CD4-positive, CD25-positive, alpha-beta regulatory T cell (primary cell): ENCODE measurements around the gene DIP2C. TPM values are rescaled to one million over a fixed set of nuclear protein-coding genes. Genes with fewer than 3 reads are reported as not detected.
"Not testable (repeated sequence)": the region's sequence is repeated elsewhere in the genome, so short reads cannot be mapped to it uniquely, and the experiment has no call there.

Experiments
- ATAC-seq, 2 donors: fragments of 150-1000 bp; cut with Tn5 transposase; one replicate each; pipeline ENCODE4 v1.10.0; 2021; ENCODE audit warnings: low read depth in 2 of 2, moderate number of reproducible peaks in 2 of 2, moderate library complexity in 1 of 2
- DNase-seq, 3 donors: peaks; one replicate each; pipeline versions ENCODE4 v3.0.0 to v3.0.0-alpha.2; 2012 to 2022; ENCODE audit warnings: mixed read lengths in 1 of 3
- H3K27ac ChIP-seq: one replicate; pipeline ENCODE4 v1.7.0; 2013; ENCODE audit warnings: mild to moderate bottlenecking, low read length; ENCODE audit not compliant: insufficient read depth, poor library complexity, severe bottlenecking
- H3K27me3 ChIP-seq: one replicate; pipeline ENCODE4 v1.7.0; 2013; ENCODE audit warnings: low read length; ENCODE audit not compliant: control insufficient read depth, insufficient read depth
- H3K36me3 ChIP-seq: one replicate; pipeline ENCODE4 v1.7.0; 2013; ENCODE audit warnings: mild to moderate bottlenecking, low read length, moderate library complexity; ENCODE audit not compliant: control insufficient read depth, insufficient read depth
- H3K4me1 ChIP-seq: 2 replicates; pipeline ENCODE4 v1.7.0; 2013; ENCODE audit warnings: mild to moderate bottlenecking, low read length; ENCODE audit not compliant: insufficient read depth, control insufficient read depth, poor library complexity, severe bottlenecking
- H3K4me3 ChIP-seq: one replicate; pipeline ENCODE4 v1.7.0; 2013; ENCODE audit warnings: low read depth, mild to moderate bottlenecking, low read length, moderate library complexity
- H3K9me3 ChIP-seq, 2 experiments: 1 replicate in 1 of 2; 2 replicates in 1 of 2; pipeline ENCODE4 v1.7.0; 2013; ENCODE audit warnings: low read length in 2 of 2, mild to moderate bottlenecking in 1 of 2, moderate library complexity in 1 of 2; ENCODE audit not compliant: control insufficient read depth in 2 of 2
- H3K27ac Mint-ChIP-seq, 3 donors: one replicate each; pipeline ENCODE4 v1.8.0; 2020 to 2022; ENCODE audit warnings: mild to moderate bottlenecking in 3 of 3, mixed read lengths in 3 of 3, moderate library complexity in 2 of 3
- H3K27me3 Mint-ChIP-seq: one replicate; pipeline ENCODE4 v1.8.0; 2022; ENCODE audit warnings: mild to moderate bottlenecking, mixed read lengths
- H3K36me3 Mint-ChIP-seq: one replicate; pipeline ENCODE4 v1.8.0; 2020; ENCODE audit warnings: mixed read lengths
- H3K4me1 Mint-ChIP-seq, 4 donors: one replicate each; pipeline ENCODE4 v1.8.0; 2020 to 2022; ENCODE audit warnings: mixed read lengths in 4 of 4, mild to moderate bottlenecking in 1 of 4
- H3K4me3 Mint-ChIP-seq, 4 donors: one replicate each; pipeline ENCODE4 v1.8.0; 2020 to 2022; ENCODE audit warnings: mild to moderate bottlenecking in 4 of 4, mixed read lengths in 4 of 4, moderate library complexity in 3 of 4
- H3K9me3 Mint-ChIP-seq, 7 donors: one replicate each; pipeline ENCODE4 v1.8.0; 2020 to 2022; ENCODE audit warnings: mixed read lengths in 7 of 7, mild to moderate bottlenecking in 3 of 7, moderate library complexity in 2 of 7
- polyA plus RNA-seq, 4 donors: library from polyadenylated mRNA; unstranded; fragments of 300-500 nt; fragmentation: Illumina TruSeq; gene quantifications; one replicate each; pipeline ENCODE4 v1.2.3, GENCODE V29; 2021
- total RNA-seq: library from RNA; stranded (reverse); gene quantifications from one replicate; pipeline ENCODE4 v1.2.3, GENCODE V29; 2022

DIP2C gene
- total and polyA plus RNA-seq, 5 donors from 2014 or later, result 0.47 to 4.1 (median 0.54) TPM

- Mint-ChIP-seq H3K4me3 (no peak overlapping the region), H3K36me3 (no peaks in the 10 kb centered on the region), H3K4me1 (peaks cover 0 to 4% (median 2%) of the 10 kb centered on the region in 4 donors), H3K9me3 (peaks cover 0 to 3% (median 0%) of the 10 kb centered on the region in 7 donors), H3K27me3 (peaks cover 4% of the 10 kb centered on the region), H3K27ac (no peak overlapping the region)
- Histone ChIP-seq H3K9me3 (no peaks in the 10 kb centered on the region), H3K4me1 (no peaks in the 10 kb centered on the region), H3K36me3 (no peaks in the 10 kb centered on the region), H3K27me3 (no peaks in the 10 kb centered on the region), H3K27ac (no peak overlapping the region), H3K4me3 (no peak overlapping the region)
- ATAC-seq (no peak), DNase-seq (no peak)
Observed at GRCh38 chr10:613271-614138, 76.0 kb downstream of the DIP2C start.

- Mint-ChIP-seq H3K27ac (no peak overlapping the region), H3K4me1 (peaks cover 0 to 4% (median 1%) of the 10 kb centered on the region in 4 donors), H3K4me3 (no peak overlapping the region), H3K27me3 (peaks cover 4% of the 10 kb centered on the region), H3K9me3 (peaks cover 0 to 3% (median 0%) of the 10 kb centered on the region in 7 donors), H3K36me3 (no peaks in the 10 kb centered on the region)
- Histone ChIP-seq H3K27me3 (no peaks in the 10 kb centered on the region), H3K9me3 (no peaks in the 10 kb centered on the region), H3K36me3 (no peaks in the 10 kb centered on the region), H3K4me1 (no peaks in the 10 kb centered on the region), H3K4me3 (no peak overlapping the region), H3K27ac (no peak overlapping the region)
- ATAC-seq (no peak), DNase-seq (no peak)
Observed at GRCh38 chr10:612696-613095, 76.8 kb downstream of the DIP2C start.

- peak overlapping the region in 1 of 3 donors; percentile 72 for H3K27ac Mint-ChIP-seq
- not testable (repeated sequence) for H3K36me3 ChIP-seq, H3K27me3 Mint-ChIP-seq, H3K4me1 ChIP-seq, H3K27ac ChIP-seq, H3K27me3 ChIP-seq, H3K4me1 Mint-ChIP-seq, ATAC-seq, H3K4me3 Mint-ChIP-seq, H3K9me3 Mint-ChIP-seq, DNase-seq, H3K36me3 Mint-ChIP-seq, H3K9me3 ChIP-seq, H3K4me3 ChIP-seq
Observed at GRCh38 chr10:610642-611305, 78.7 kb downstream of the DIP2C start.

GRCh38 chr10:609868-610545 lies 79.5 kb downstream of the DIP2C start:
- H3K9me3 ChIP-seq, result no peaks in the 10 kb centered on the region
- DNase-seq (no peak), ATAC-seq (no peak)
- H3K9me3 Mint-ChIP-seq, result peaks cover 0 to 3% (median 0%) of the 10 kb centered on the region in 7 donors
- peaks cover 0 to 4% (median 0%) of the 10 kb centered on the region in 4 donors for H3K4me1 Mint-ChIP-seq
- no peak overlapping the region for H3K27ac ChIP-seq
- no peaks in the 10 kb centered on the region for H3K27me3 ChIP-seq
- H3K36me3 ChIP-seq, result no peaks in the 10 kb centered on the region
- no peak overlapping the region for H3K27ac Mint-ChIP-seq
- no peaks in the 10 kb centered on the region for H3K36me3 Mint-ChIP-seq
- H3K4me3 Mint-ChIP-seq, result no peak overlapping the region
- H3K4me1 ChIP-seq, result no peaks in the 10 kb centered on the region
- no peaks in the 10 kb centered on the region for H3K27me3 Mint-ChIP-seq
- no peak overlapping the region for H3K4me3 ChIP-seq

- Histone ChIP-seq H3K27me3 (no peaks in the 10 kb centered on the region), H3K36me3 (no peaks in the 10 kb centered on the region), H3K27ac (no peak overlapping the region), H3K9me3 (no peaks in the 10 kb centered on the region), H3K4me1 (no peaks in the 10 kb centered on the region), H3K4me3 (no peak overlapping the region)
- Mint-ChIP-seq H3K36me3 (no peaks in the 10 kb centered on the region), H3K4me3 (no peak overlapping the region), H3K4me1 (peaks cover 0 to 4% (median 0%) of the 10 kb centered on the region in 4 donors), H3K9me3 (peaks cover 0 to 3% (median 0%) of the 10 kb centered on the region in 7 donors), H3K27me3 (no peaks in the 10 kb centered on the region), H3K27ac (peak overlapping the region in 2 of 3 donors; percentile 36 to 72)
- ATAC-seq, result no peak
- no peak for DNase-seq
Observed at GRCh38 chr10:609262-609658, 80.2 kb downstream of the DIP2C start.

GRCh38 chr10:608331-609261 lies 80.9 kb downstream of the DIP2C start:
- no peak for DNase-seq
- Mint-ChIP-seq H3K9me3 (peaks cover 0 to 3% (median 0%) of the 10 kb centered on the region in 7 donors), H3K27ac (peak overlapping the region in 1 of 3 donors; percentile 36), H3K36me3 (no peaks in the 10 kb centered on the region), H3K4me3 (no peak overlapping the region), H3K4me1 (peaks cover 0 to 4% (median 0%) of the 10 kb centered on the region in 4 donors), H3K27me3 (no peaks in the 10 kb centered on the region)
- H3K4me3 ChIP-seq, result no peak overlapping the region
- H3K27me3 ChIP-seq, result no peaks in the 10 kb centered on the region
- no peak overlapping the region for H3K27ac ChIP-seq
- no peaks in the 10 kb centered on the region for H3K9me3 ChIP-seq
- no peak for ATAC-seq
- no peaks in the 10 kb centered on the region for H3K4me1 ChIP-seq
- H3K36me3 ChIP-seq, result no peaks in the 10 kb centered on the region
